ENCODE measurements around the gene HAVCR1. TPM values are rescaled to one million over a fixed set of nuclear protein-coding genes. Genes with fewer than 3 reads are reported as not detected.
"Not testable (repeated sequence)": the region's sequence is repeated elsewhere in the genome, so short reads cannot be mapped to it uniquely, and the experiment has no call there.

The HAVCR1 gene
- total RNA-seq, 8 experiments from 2014 or later: 0.11 to 0.57 (median 0.13) TPM; not detected in 5

GRCh38 chr5:157068339-157068738 is 9.4 kb upstream of the HAVCR1 start:
- no peak overlapping the region for H3K4me3 ChIP-seq
- no peak for ATAC-seq (replicated peaks in 6 of 8)
- in situ Hi-C loops (cut with MboI; ENCODE audit: low pct_unique_long_range_greater_than_20kb in 2 of 9, low sequenced_read_pairs in 9 of 9, unreplicated experiment in 9 of 9): no loop called here
- no peaks in the 10 kb centered on the region for H3K4me1 ChIP-seq (replicated peaks in 1 of 2)
- no peak overlapping the region for H3K27ac ChIP-seq
- WGBS, 10 experiments: 62 to 98% (median 77%) methylated on average over 1 to 5 of the region's 5 CpGs; no CpG with 5 or more reads in 6 of the 10 experiments

GRCh38 chr5:157067005-157067404 is 8.1 kb upstream of the HAVCR1 start:
- Histone ChIP-seq H3K4me3 (no peak overlapping the region), H3K27ac (no peak overlapping the region), H3K4me1 (replicated peaks in 1 of 2) (no peaks in the 10 kb centered on the region)
- WGBS, 10 experiments: 0 to 67% (median 33%) methylated on average over 1 to 2 of the region's 2 CpGs; no CpG with 5 or more reads in 2 of the 10 experiments
- ATAC-seq (replicated peaks in 6 of 8): no peak
- in situ Hi-C loops (cut with MboI; ENCODE audit: low pct_unique_long_range_greater_than_20kb in 2 of 9, low sequenced_read_pairs in 9 of 9, unreplicated experiment in 9 of 9): no loop called here

- Histone ChIP-seq H3K4me3 (no peak overlapping the region), H3K27ac (no peak overlapping the region), H3K4me1 (replicated peaks in 1 of 2) (no peaks in the 10 kb centered on the region)
- WGBS, 10 experiments: 0 to 100% (median 86%) methylated on average over 1 to 2 of the region's 2 CpGs
- no peak for ATAC-seq (replicated peaks in 6 of 8)
- in situ Hi-C loops (cut with MboI; ENCODE audit: low pct_unique_long_range_greater_than_20kb in 2 of 9, low sequenced_read_pairs in 9 of 9, unreplicated experiment in 9 of 9): no loop called here
Observed at GRCh38 chr5:157066080-157066479, 7.2 kb upstream of the HAVCR1 start.

- Histone ChIP-seq H3K27ac (no peak overlapping the region), H3K4me1 (replicated peaks in 1 of 2) (no peaks in the 10 kb centered on the region), H3K4me3 (no peak overlapping the region)
- no peak for ATAC-seq (replicated peaks in 6 of 8)
- 20 to 100% (median 79%) methylated on average over 1 to 4 of the region's 4 CpGs; no CpG with 5 or more reads in 1 of the 10 experiments for WGBS, 10 experiments
- in situ Hi-C loops (cut with MboI; ENCODE audit: low pct_unique_long_range_greater_than_20kb in 2 of 9, low sequenced_read_pairs in 9 of 9, unreplicated experiment in 9 of 9): no loop called here
Observed at GRCh38 chr5:157063776-157064430, 5.0 kb upstream of the HAVCR1 start.

GRCh38 chr5:157059891-157060290 is 975 bp upstream of the HAVCR1 start:
- Histone ChIP-seq H3K27ac (no peak overlapping the region), H3K4me3 (no peak overlapping the region), H3K4me1 (replicated peaks in 1 of 2) (no peaks in the 10 kb centered on the region)
- 16 to 100% (median 83%) methylated on average over 1 to 3 of the region's 3 CpGs; no CpG with 5 or more reads in 2 of the 10 experiments for WGBS, 10 experiments
- in situ Hi-C loops (cut with MboI; ENCODE audit: low pct_unique_long_range_greater_than_20kb in 2 of 9, low sequenced_read_pairs in 9 of 9, unreplicated experiment in 9 of 9): no loop called here
- no peak for ATAC-seq (replicated peaks in 6 of 8)

GRCh38 chr5:157057459-157058370 is 1.2 kb downstream of the HAVCR1 start:
- ATAC-seq (replicated peaks in 6 of 8): peak in 1 of 8 experiments; percentile 73
- no peak overlapping the region for H3K27ac ChIP-seq
- WGBS, 10 experiments: 39 to 100% (median 78%) methylated on average over 1 to 8 of the region's 11 CpGs
- no peak overlapping the region for H3K4me3 ChIP-seq
- in situ Hi-C loops (cut with MboI; ENCODE audit: low pct_unique_long_range_greater_than_20kb in 2 of 9, low sequenced_read_pairs in 9 of 9, unreplicated experiment in 9 of 9): no loop called here
- H3K4me1 ChIP-seq (replicated peaks in 1 of 2): no peaks in the 10 kb centered on the region

- ATAC-seq (replicated peaks in 6 of 8); H3K4me1 ChIP-seq (replicated peaks in 1 of 2); H3K4me3 ChIP-seq; H3K27ac ChIP-seq; in situ Hi-C loops (cut with MboI; ENCODE audit: low pct_unique_long_range_greater_than_20kb in 2 of 9, low sequenced_read_pairs in 9 of 9, unreplicated experiment in 9 of 9): not testable (repeated sequence)
- 40 to 100% (median 92%) methylated on average over 1 to 4 of the region's 6 CpGs; no CpG with 5 or more reads in 2 of the 10 experiments for WGBS, 10 experiments
Observed at GRCh38 chr5:157056848-157057247, 2.1 kb downstream of the HAVCR1 start.

GRCh38 chr5:157051604-157052245 is 7.2 kb downstream of the HAVCR1 start:
- Histone ChIP-seq H3K4me1 (replicated peaks in 1 of 2) (no peaks in the 10 kb centered on the region), H3K4me3 (no peak overlapping the region), H3K27ac (no peak overlapping the region)
- in situ Hi-C loops (cut with MboI; ENCODE audit: low pct_unique_long_range_greater_than_20kb in 2 of 9, low sequenced_read_pairs in 9 of 9, unreplicated experiment in 9 of 9): no loop called here
- WGBS, 10 experiments: 40 to 100% (median 82%) methylated on average over 2 to 7 of the region's 7 CpGs; no CpG with 5 or more reads in 1 of the 10 experiments
- ATAC-seq (replicated peaks in 6 of 8): no peak

- no peak for ATAC-seq (replicated peaks in 6 of 8)
- H3K27ac ChIP-seq: no peak overlapping the region
- in situ Hi-C loops (cut with MboI; ENCODE audit: low pct_unique_long_range_greater_than_20kb in 2 of 9, low sequenced_read_pairs in 9 of 9, unreplicated experiment in 9 of 9): no loop called here
- WGBS, 10 experiments: 8 to 96% (median 82%) methylated on average over 4 to 5 of the region's 5 CpGs; no CpG with 5 or more reads in 1 of the 10 experiments
- no peaks in the 10 kb centered on the region for H3K4me1 ChIP-seq (replicated peaks in 1 of 2)
- H3K4me3 ChIP-seq: no peak overlapping the region
Observed at GRCh38 chr5:157050050-157050449, 8.9 kb downstream of the HAVCR1 start.

- in situ Hi-C loops (cut with MboI; ENCODE audit: low pct_unique_long_range_greater_than_20kb in 2 of 9, low sequenced_read_pairs in 9 of 9, unreplicated experiment in 9 of 9): no loop called here
- ATAC-seq (replicated peaks in 6 of 8): peak in 1 of 8 experiments; percentile 26
- WGBS, 10 experiments: 0 to 40% (median 20%) methylated on average over 1 of the region's 1 CpG; no CpG with 5 or more reads in 4 of the 10 experiments
Observed at GRCh38 chr5:157049605-157050004, 9.3 kb downstream of the HAVCR1 start.

GRCh38 chr5:157047898-157048297 is 11.0 kb downstream of the HAVCR1 start:
- H3K27ac ChIP-seq: no peak overlapping the region
- in situ Hi-C loops (cut with MboI; ENCODE audit: low pct_unique_long_range_greater_than_20kb in 2 of 9, low sequenced_read_pairs in 9 of 9, unreplicated experiment in 9 of 9): no loop called here
- no peak for ATAC-seq (replicated peaks in 6 of 8)
- no peaks in the 10 kb centered on the region for H3K4me1 ChIP-seq (replicated peaks in 1 of 2)
- 0 to 100% (median 83%) methylated on average over 1 to 4 of the region's 5 CpGs; no CpG with 5 or more reads in 3 of the 10 experiments for WGBS, 10 experiments
- H3K4me3 ChIP-seq: no peak overlapping the region

More at GRCh38 chr5:157049605-157050004, 9.3 kb downstream of the HAVCR1 start:
- Histone ChIP-seq H3K4me1 (replicated peaks in 1 of 2) (no peaks in the 10 kb centered on the region), H3K27ac (no peak overlapping the region), H3K4me3 (no peak overlapping the region)

- H3K4me3 ChIP-seq; H3K27ac ChIP-seq; ATAC-seq (replicated peaks in 6 of 8); in situ Hi-C loops (cut with MboI; ENCODE audit: low pct_unique_long_range_greater_than_20kb in 2 of 9, low sequenced_read_pairs in 9 of 9, unreplicated experiment in 9 of 9); H3K4me1 ChIP-seq (replicated peaks in 1 of 2): not testable (repeated sequence)
- WGBS, 10 experiments: 60 to 100% (median 90%) methylated on average over 1 to 4 of the region's 4 CpGs; no CpG with 5 or more reads in 3 of the 10 experiments
Observed at GRCh38 chr5:157047016-157047415, 11.9 kb downstream of the HAVCR1 start.

- WGBS, 10 experiments: 57 to 100% (median 96%) methylated on average over 3 of the region's 3 CpGs; no CpG with 5 or more reads in 5 of the 10 experiments
- Histone ChIP-seq H3K4me3 (no peak overlapping the region), H3K4me1 (replicated peaks in 1 of 2) (no peaks in the 10 kb centered on the region), H3K27ac (no peak overlapping the region)
- peak in 6 of 8 experiments; percentile 24 to 67 (median 40) for ATAC-seq (replicated peaks in 6 of 8)
- in situ Hi-C loops (cut with MboI; ENCODE audit: low pct_unique_long_range_greater_than_20kb in 2 of 9, low sequenced_read_pairs in 9 of 9, unreplicated experiment in 9 of 9): no loop called here
Observed at GRCh38 chr5:157046041-157046440, 12.9 kb downstream of the HAVCR1 start.

Measured in motor neuron (in vitro differentiated cells).